Ramos (cell line): ENCODE data around the gene ZNF280C.
"Not testable (repeated sequence)": the region's sequence is repeated elsewhere in the genome, so short reads cannot be mapped to it uniquely, and the experiment has no call there.

ENCODE experiments used
- in situ Hi-C: fragments of 300-500 bp; cut with MboI; formaldehyde crosslinking; loops from one replicate; pipeline ENCODE4 v1.14.3; 2022; ENCODE audit warnings: low sequenced_read_pairs; ENCODE audit not compliant: unreplicated experiment

The ZNF280C gene

DNA sequence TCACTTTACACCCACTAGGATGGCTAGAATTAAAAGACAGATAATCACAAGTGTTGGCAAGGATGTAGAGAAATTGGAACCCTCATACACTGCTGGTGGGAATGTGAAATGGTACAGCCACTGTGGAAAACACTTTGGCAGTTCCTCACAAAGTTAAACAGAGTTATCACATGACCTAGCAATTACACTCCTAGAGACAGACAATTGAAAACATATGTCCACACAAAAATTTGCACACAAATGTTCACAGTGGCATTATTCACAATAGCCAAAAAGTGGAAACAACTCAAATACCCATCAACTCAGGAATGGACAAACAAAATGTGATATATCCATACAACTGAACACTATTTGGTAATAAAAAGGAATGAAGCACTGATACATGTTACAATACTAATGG is 5.7 kb downstream of the ZNF280C start:
- in situ Hi-C loops: no loop called here

DNA sequence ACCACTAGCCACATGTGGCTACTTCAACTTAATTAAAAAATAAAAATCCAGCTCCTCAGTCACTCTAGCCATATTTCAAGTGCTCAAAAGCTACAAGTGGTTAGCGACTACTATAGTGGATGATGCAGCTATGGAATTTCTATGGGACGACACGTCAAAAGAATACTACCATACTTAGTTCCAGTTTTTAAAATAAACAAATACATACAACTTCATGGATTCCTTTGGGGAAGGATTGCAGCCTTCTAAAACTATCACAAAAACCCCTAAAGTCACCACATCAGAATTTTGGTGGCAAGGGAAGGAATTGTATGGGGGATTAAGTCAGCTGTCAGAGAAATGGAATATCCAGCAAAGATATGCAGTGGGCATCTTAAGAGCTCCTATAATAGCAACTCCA is 6.5 kb downstream of the ZNF280C start:
- in situ Hi-C loops: no loop called here

DNA sequence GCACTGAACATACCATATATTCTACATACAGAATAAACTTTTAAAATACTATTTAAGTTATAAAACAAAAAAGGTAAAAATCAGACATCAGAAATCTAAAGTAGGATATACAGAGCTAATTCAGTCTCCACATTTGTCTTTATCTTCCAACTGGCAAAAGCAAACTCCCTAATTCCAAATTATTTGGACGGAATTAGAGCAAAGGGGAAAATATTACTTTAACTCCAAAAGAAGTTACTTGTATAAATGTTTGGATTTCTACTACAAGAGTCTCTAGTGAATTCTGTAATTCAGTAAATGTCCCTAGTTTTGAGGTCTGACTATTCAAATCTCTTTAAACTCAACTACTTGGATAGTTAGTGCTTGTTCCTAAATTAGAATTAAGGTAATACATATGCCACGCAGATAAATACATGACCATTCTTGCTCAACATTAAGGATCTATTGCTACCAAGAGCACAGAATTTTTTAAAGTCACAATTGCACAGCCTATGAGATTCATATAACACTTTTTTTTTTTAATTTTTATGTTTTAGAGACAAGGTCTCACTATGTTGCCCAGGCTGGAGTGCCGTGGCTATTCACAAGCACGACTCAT is 7.3 kb downstream of the ZNF280C start:
- in situ Hi-C loops: no loop called here

DNA sequence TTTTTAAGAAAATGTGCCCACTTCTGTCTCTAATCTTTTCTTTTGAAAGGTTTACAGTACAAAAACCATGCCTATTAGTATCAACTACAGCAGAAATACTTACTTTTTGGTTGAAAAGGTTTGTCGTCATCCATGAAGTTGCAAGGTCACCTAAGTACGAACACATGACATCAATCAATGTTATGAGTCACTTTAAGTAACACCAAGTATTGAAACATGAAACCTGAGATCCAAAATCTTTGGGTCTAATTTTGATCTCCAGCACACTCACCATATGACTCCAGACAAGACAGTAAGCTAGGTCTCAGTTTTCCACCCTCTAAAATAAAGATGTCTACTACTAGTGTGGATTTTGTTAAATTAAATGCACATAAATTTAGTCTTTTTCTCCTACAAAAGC is 8.4 kb downstream of the ZNF280C start:
- in situ Hi-C loops: no loop called here

DNA sequence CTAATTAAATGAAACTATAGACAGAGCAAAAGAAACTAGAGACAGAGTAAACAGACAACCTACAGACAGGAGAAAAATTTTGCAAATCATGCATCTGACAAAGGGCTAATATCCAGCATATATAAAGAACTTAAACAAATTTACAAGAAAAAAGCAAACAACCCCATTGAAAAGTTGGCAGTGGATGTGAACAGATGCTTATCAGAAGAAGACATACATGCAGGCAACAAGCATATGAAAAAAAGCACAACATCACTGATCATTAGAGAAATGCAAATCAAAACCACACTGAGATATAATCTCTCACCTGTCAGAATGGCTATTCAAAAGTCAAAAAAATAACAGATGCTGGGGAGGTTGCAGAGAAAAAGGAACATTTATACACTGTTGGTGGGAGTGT is 14.8 kb downstream of the ZNF280C start:
- in situ Hi-C loops: no loop called here

DNA sequence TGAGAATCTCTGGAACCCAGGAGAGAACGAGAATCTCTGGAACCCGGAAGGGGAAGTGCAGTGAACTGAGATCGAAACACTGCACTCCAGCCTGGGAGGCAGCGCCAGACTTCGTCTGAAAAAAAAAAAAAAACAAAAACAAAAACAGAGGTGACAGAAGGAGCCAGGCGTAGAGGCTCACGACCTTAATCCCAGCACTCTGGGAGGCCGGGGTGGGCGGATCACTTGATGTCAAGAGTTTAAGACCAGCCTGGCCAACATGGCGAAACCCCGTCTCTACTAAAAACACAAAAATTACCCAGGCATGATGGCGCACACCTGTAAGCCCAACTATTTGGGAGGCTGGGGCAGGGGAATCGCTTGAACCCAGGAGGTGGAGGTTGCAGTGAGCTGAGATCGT is 17.0 kb downstream of the ZNF280C start:
- in situ Hi-C loops: no loop called here

DNA sequence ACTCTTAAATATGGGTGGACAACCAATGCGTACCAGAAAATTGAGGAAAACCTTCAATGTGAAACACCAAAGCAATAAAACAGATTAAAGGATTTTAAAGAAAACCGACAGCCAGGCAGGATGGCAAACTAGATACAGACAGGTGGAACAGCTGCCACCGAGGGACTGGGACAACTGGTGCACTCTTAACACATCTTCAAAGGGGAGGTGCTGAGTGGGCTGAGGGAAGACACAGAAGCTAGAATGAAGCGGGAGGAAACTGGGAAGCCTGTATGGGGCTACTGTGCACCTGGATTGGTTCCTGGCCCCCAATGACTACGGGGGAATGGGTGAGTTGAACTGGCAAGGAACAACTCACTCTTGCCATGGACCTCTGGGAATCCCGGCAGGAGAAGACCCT is 20.7 kb downstream of the ZNF280C start:
- in situ Hi-C loops: no loop called here

DNA sequence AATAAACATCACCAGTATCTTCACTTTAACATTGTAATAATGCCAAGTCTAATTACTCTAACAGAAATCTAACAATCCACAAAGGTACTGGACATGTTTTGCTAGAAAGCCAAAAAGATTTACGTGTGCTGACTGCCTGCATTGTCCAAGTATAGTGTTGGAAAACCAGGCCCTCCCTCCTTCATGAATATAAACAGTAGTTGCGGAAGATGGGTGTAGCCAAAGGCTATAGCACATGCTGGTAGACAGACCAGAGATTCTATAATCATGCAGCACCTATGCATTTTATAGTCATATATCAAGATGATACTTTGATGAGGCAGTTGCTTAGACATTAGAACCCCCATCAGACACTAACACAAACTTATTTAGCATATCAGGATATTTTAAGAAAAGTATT is 22.6 kb downstream of the ZNF280C start:
- in situ Hi-C loops: no loop called here

DNA sequence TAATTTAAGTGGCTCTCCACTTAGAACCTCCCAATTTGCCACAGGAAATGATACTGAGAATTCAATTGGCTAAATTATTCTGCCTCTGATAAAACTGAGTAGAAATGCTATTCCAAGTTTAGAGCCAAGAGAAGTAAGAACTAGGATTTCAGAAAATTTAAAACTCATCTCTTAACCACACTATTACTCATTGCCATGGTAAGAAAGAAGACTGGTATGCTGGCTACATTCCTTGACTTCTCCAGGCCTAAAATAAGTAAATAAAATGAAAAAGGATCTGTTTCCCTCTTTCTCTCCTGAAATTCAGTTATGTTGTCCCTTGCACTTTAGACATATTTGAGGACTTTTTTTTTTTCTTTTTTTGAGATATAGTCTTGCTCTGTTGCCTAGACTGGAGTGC is 23.3 kb downstream of the ZNF280C start:
- in situ Hi-C loops: no loop called here

DNA sequence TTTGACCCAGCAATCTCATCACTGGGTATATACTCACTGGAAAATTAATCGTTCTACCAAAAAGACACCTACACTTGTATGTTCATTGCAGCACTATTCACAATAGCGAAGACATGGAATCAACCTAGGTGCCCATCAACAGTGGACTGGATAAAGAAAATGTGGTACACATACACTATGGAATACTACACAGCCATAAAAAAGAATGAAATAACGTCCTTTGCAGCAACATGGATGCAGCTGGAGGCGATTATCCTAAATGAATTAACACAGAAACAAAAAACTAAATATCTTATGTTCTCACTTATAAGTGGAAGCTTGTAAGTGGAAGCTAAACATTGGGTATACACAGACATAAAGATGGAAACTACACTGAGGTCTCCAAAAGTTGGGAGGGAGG is 37.5 kb downstream of the ZNF280C start:
- in situ Hi-C loops: not testable (repeated sequence)

DNA sequence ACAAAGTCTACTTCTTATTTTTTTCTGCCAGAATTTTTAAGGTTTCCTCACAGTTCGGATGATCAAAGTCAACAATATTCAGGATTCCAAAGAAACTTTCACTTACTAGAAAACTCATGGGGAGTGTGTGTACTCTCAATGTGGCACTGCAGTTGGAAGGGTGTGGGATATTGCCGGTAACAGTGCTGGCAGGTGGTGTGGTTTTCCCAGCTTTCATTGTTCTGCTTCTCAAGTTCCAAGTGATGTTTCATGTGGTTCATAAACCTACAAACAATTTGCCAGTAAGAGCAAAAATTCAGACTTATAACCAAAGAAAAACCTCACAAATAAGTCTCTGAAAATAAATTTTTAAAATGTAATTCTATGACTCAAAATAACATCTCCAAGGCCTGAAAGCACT is 39.8 kb downstream of the ZNF280C start:
- in situ Hi-C loops: no loop called here

DNA sequence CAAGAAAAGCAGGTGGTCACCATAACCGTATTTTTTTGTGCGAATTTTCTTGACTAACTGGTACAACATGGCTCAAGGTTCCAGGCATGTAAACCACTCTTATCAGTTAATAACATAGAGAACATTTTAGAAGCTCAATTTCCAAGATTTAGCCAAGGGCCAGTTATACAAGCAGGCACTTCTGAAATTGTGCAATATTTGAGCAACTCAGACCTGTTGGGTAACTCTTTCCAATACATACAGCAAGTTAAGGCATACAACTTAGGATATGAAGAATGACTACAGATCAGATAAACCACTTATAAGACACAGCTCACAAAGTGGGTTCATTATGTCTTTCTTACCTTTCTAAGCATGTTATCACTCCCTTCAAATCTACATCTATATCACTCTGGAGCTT is 43.9 kb downstream of the ZNF280C start:
- in situ Hi-C loops: no loop called here

DNA sequence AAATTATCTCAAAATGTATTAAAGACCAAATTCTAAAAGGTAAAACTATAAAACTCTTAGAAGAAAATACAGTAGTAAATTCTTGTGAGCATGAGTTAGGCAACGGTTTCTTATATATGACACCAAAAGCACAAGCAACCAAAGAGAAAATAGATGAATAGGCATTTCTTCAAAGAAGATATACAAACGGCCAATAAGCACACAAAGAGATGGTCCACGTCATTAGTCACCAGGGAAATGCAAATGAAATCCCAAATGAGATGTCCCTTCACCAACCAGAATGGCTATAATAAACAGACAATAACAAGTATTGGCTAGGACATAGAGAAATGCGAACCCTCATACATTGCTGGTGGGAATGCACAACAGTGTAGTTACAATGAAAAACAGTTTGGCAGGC is 52.4 kb downstream of the ZNF280C start:
- in situ Hi-C loops: no loop called here

DNA sequence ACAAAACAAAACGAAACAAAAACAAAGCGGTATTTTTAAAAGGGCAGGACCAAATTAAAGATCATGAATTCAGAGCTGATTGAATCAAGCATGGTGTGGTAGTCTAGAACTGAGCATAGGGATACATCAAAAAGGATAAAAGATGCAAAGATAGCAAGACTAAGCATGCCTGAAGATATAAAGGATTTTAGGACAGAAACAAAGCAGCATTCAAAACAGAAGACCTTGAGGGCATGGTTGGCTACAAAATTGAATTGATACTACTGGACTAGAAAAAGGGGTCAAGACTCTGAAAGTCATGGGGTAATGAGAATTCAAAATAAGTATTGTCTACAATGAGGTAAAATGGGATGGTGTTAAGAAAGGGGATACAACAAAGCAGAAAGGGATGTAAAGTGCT is 55.3 kb downstream of the ZNF280C start:
- in situ Hi-C loops: no loop called here

DNA sequence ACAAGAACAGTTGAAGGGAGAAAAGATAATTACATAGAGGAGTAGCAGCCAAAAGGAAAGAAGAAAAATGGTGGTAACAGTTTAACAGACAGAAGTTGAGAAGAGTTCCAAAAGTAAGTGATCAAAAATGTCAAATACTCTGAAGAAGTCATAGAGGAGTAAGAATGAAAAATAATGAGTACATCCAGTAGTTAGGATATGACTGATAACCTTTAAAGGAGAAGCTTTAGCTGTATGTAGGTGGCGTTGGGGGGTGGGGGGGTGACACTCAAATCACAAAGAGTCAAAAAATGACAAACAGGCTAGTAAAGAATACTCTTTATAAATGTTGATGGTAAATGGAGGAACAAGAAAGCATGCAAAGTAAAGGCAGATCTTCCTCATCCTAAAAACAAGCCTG is 56.3 kb downstream of the ZNF280C start:
- in situ Hi-C loops: no loop called here

DNA sequence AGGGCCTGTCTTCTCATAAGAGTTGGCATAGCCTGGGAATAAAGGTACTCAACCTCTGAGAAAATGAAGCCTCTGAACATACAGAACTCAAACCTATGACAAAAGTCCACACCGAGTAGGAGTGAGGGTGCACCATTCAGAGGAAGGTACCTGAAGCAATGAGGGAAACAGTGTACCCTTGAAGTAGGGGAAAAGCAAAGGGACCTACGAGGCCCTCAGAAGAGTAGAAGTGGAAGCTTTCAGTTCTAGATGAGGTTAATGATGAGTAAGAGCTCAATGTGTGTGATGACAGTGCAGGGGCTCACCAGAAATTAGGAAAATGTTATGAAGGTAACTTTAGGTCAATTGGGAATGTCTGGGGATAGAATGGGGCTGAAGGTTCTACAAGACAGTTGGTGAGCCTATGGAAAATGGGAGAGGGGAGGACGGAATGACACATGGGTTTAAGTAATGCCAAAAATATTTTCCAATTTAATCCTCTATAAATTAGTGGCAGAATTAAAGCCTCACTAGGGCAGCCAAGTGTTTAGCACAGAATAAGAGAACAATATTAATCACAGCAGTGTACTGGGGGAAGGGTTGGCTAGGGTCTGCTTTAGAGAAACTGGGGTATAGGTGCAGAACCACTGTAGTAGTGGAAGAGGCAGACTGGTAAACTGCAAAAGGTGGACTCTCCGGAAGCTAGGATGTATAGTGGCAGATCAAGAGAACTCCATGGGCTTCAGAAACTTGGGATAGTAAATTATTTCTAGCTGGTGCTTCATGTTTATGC is 57.1 kb downstream of the ZNF280C start:
- in situ Hi-C loops: no loop called here

DNA sequence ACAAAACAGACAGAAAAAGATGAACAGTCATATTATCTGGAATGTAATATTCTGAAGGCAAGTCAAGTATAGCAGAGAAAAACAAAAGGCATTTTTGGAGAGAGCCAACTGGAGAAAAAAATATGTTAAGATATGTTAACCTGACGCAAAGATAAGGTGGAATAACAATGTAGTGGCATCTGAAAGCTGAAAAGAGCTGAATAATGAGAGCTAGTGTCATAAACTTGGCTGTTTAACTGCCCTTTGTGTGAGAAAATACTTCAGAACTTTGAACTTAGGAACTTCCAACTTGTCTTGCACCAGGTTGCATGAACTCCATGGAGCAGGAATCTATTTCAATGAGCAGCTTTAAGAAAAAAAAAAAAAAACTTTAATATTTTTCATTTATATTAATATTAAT is 64.1 kb downstream of the ZNF280C start:
- in situ Hi-C loops: no loop called here

DNA sequence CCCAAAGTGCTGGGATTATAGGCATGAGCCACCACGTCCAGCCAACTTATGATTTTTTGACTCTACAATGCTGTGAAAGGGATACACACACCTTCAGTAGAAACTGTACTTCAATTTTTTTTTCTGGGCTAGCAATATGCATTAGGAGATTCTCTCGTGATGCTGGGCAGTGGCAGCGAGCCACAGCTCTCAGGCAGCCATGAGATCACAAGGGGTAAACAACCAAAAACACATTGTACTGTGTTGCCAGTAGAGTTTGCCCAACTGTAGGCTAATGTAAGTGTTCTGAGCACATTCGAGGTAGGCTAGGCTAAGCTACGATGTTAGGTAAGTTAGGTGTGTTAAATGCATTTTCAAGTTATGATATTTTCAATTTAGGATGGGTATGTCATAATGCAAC is 71.2 kb downstream of the ZNF280C start:
- in situ Hi-C loops: loop anchor here (10.0 to 25.0 kb wide), 2 partner anchors 273 to 585 kb away; no protein-coding TSS in a partner anchor

DNA sequence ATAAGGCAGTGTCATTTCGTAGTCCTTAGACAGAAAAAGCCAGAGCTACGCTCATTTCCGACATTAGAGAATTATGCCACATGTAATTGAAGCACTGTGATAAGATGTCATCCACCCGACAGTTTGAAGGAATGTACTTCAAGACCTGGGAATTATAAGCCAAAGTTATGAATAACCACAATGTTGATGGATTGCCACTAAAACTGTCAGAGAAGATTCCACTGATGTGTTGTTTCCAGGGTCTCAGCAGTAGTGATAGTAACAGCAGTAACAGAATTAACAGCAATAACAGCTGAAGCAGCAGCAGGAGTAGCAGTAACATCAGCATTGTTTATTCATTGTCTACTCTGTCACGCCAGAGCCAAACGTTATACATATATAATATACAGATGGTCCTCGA is 72.2 kb downstream of the ZNF280C start:
- in situ Hi-C loops: loop anchor here (10.0 to 25.0 kb wide), 2 partner anchors 272 to 584 kb away; no protein-coding TSS in a partner anchor

DNA sequence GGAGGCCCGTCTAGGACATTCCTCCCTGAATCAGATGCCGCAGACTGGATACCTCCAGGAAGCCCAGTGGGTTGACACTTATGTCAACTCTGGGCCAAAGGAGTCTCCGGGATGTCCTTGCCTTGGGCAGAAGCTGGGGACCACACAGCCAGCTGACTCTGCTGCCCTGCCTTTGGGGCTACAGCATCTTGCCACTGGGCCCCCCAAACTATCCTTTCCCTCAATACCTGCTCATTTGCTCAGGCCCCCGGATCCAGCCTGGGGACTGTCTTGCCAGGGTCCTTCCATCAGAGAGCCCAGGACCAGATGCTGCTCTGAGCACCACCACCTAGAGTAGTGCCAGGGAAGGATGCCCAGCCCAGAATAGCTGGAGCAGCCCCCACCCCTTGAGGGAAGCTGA is 77.9 kb downstream of the ZNF280C start:
- in situ Hi-C loops: loop anchor here (5.0 to 25.0 kb wide), 3 partner anchors 114 to 578 kb away; no protein-coding TSS in a partner anchor

DNA sequence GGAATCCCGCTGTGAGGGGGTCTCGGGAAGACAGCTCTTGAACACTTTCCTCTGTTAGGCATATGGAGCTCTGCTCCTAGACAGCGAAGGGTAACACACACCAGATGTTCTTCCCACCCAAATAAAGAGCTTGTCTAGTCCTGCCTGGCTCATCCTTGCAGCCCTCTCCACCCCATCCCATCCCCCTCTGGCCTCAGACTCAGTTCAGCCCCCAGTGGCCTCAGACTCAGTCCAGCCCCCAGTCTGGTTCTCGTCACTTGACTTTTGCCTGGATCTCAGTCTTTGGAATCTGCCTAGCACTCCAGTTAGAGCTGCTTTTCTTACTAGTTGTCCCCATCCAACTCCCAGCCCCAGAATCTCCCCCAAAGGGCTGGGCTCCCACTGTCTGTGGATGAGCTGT is 82.0 kb downstream of the ZNF280C start:
- in situ Hi-C loops: loop anchor here (25.0 kb wide), 1 partner anchor 574 kb away; no protein-coding TSS in a partner anchor

DNA sequence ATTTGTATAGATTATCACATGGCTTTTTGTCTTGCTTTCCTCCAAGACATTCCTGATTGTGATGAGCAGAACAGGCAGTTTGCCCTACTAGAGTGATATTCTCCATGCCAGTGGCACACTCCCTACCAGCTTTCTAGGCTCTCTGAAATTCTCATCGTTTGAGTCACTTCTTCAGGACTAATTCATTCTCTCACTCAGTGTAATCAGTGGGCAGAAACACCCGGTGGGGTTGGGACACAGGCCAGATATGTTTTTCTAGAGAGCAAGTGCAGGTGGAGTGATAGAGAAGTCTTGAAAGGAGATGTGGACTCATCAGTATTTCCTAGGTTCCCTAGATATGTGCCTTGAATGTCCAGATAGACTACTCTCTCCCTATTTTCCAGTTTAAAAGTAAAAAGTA is 83.8 kb downstream of the ZNF280C start:
- in situ Hi-C loops: loop anchor here (25.0 kb wide), 1 partner anchor 573 kb away; no protein-coding TSS in a partner anchor
